CD14-positive monocyte (primary cell): Measurements from ENCODE around the gene OR2B3. TPM values are rescaled to one million over a fixed set of nuclear protein-coding genes. Genes with fewer than 3 reads are reported as not detected.

Experiments
- DNase-seq, 3 donors: peaks; one replicate each; pipeline ENCODE4 v3.0.0-alpha.2; 2011 to 2022
- H2AFZ ChIP-seq: 2 replicates; pipeline ENCODE4 v1.6.0; 2012; ENCODE audit warnings: mild to moderate bottlenecking, low read depth, low read length, inconsistent platforms; ENCODE audit not compliant: insufficient read depth, poor library complexity, severe bottlenecking
- H3K27ac ChIP-seq, 2 donors: 1 replicate in 1 of 2; 2 replicates in 1 of 2; pipeline ENCODE4 v1.5.1; 2012 to 2013; ENCODE audit warnings: low read length in 2 of 2, control low read depth in 1 of 2, inconsistent platforms in 1 of 2, low read depth in 1 of 2, mild to moderate bottlenecking in 1 of 2
- H3K27me3 ChIP-seq, 2 donors: one replicate each; pipeline versions ENCODE4 v1.6.0 to v1.6.1; 2011 to 2013; ENCODE audit warnings: low read length in 2 of 2; ENCODE audit not compliant: control insufficient read depth in 2 of 2, insufficient read depth in 2 of 2
- H3K36me3 ChIP-seq, 2 donors: replicated peaks in 1 of 2; 1 replicate in 1 of 2; 2 replicates in 1 of 2; pipeline versions ENCODE4 v1.5.1 to v1.6.1; 2012 to 2013; ENCODE audit warnings: low read length in 2 of 2, control low read depth in 1 of 2, inconsistent platforms in 1 of 2, mild to moderate bottlenecking in 1 of 2; ENCODE audit not compliant: insufficient read depth in 2 of 2, control insufficient read depth in 1 of 2
- H3K4me1 ChIP-seq, 2 donors: 1 replicate in 1 of 2; 2 replicates in 1 of 2; pipeline versions ENCODE4 v1.5.1 to v1.6.1; 2012 to 2013; ENCODE audit warnings: low read length in 2 of 2, control low read depth in 1 of 2, inconsistent platforms in 1 of 2, mild to moderate bottlenecking in 1 of 2, moderate library complexity in 1 of 2; ENCODE audit not compliant: insufficient read depth in 2 of 2, control insufficient read depth in 1 of 2
- H3K4me2 ChIP-seq: replicated peaks from 2 replicates; pipeline ENCODE3; 2012; ENCODE audit warnings: low read length, moderate library complexity, mild to moderate bottlenecking; ENCODE audit not compliant: poor library complexity, severe bottlenecking; ENCODE audit errors: extremely low read depth
- H3K4me3 ChIP-seq, 3 experiments: fragments of 200-600 bp in 1 of 3; sonication (generic) in 1 of 3; replicated peaks in 1 of 3; 1 replicate in 2 of 3; 2 replicates in 1 of 3; pipeline ENCODE4 v1.5.1; 2011 to 2013; ENCODE audit warnings: low read length in 3 of 3, mild to moderate bottlenecking in 3 of 3, control low read depth in 2 of 3, low read depth in 2 of 3, inconsistent platforms in 1 of 3, moderate library complexity in 1 of 3
- H3K79me2 ChIP-seq: 2 replicates; pipeline ENCODE4 v1.6.0; 2012; ENCODE audit warnings: mild to moderate bottlenecking, control low read depth, inconsistent platforms, low read length, moderate library complexity; ENCODE audit not compliant: insufficient read depth
- H3K9ac ChIP-seq: 2 replicates; pipeline ENCODE4 v1.6.0; 2017; ENCODE audit warnings: low read length, mild to moderate bottlenecking; ENCODE audit not compliant: insufficient read depth, poor library complexity, severe bottlenecking
- H3K9me3 ChIP-seq, 2 donors: replicated peaks in 1 of 2; 1 replicate in 1 of 2; 2 replicates in 1 of 2; pipeline versions ENCODE4 v1.5.1 to v1.6.1; 2012 to 2013; ENCODE audit warnings: low read length in 2 of 2, control low read depth in 1 of 2; ENCODE audit not compliant: control insufficient read depth in 1 of 2, insufficient read depth in 1 of 2
- H4K20me1 ChIP-seq: 2 replicates; pipeline ENCODE4 v1.6.0; 2012; ENCODE audit warnings: mild to moderate bottlenecking, low read length, control low read depth, moderate library complexity; ENCODE audit not compliant: insufficient read depth
- H3K27ac Mint-ChIP-seq, 7 donors: one replicate each; pipeline ENCODE4 v1.8.0; 2020; ENCODE audit warnings: mild to moderate bottlenecking in 7 of 7, mixed read lengths in 7 of 7, moderate library complexity in 6 of 7, inconsistent platforms in 2 of 7
- H3K27me3 Mint-ChIP-seq, 3 donors: one replicate each; pipeline ENCODE4 v1.8.0; 2021 to 2022; ENCODE audit warnings: low read depth in 3 of 3, mild to moderate bottlenecking in 3 of 3, mixed read lengths in 3 of 3, moderate library complexity in 3 of 3, inconsistent platforms in 1 of 3
- H3K36me3 Mint-ChIP-seq, 2 donors: one replicate each; pipeline ENCODE4 v1.8.0; 2020; ENCODE audit warnings: mixed read lengths in 2 of 2, inconsistent platforms in 1 of 2, mild to moderate bottlenecking in 1 of 2
- H3K4me1 Mint-ChIP-seq: one replicate; pipeline ENCODE4 v1.8.0; 2020; ENCODE audit warnings: mild to moderate bottlenecking, mixed read lengths
- H3K4me3 Mint-ChIP-seq, 2 donors: one replicate each; pipeline ENCODE4 v1.8.0; 2020; ENCODE audit warnings: mild to moderate bottlenecking in 2 of 2, mixed read lengths in 2 of 2, moderate library complexity in 1 of 2
- H3K9me3 Mint-ChIP-seq, 7 donors: one replicate each; pipeline ENCODE4 v1.8.0; 2020 to 2022; ENCODE audit warnings: mixed read lengths in 7 of 7, mild to moderate bottlenecking in 6 of 7, moderate library complexity in 6 of 7, inconsistent platforms in 2 of 7
- WGBS: methylation state at CpG from one replicate; pipeline ENCODE4 v1.1.5; 2013; ENCODE audit warnings: missing lambda C conversion rate; ENCODE audit not compliant: insufficient coverage; 5-methylcytosine and 5-hydroxymethylcytosine counted together
- intact Hi-C, 2 donors: fragments of 100-400 bp; cut with micrococcal nuclease; formaldehyde crosslinking; loops; one replicate each; pipeline versions ENCODE4 v1.15.0 to v1.15.1; 2023
- polyA plus RNA-seq, 3 donors: library from polyadenylated mRNA; depleted of rRNA in 1 of 3; unstranded in 2 of 3; stranded (reverse) in 1 of 3; fragments of 300-500 nt in 2 of 3; fragments of >200 nt in 1 of 3; fragmentation: Illumina TruSeq in 2 of 3; gene quantifications; 1 replicate in 2 of 3; 2 replicates in 1 of 3; pipeline ENCODE4 v1.2.3, GENCODE V29; 2012 to 2021
- TF ChIP-seq, protein P1 (sequence below): fragments of 200-600 bp; IDR thresholded peaks from one replicate; pipeline ENCODE4 v1.8.0; 2022; ENCODE audit warnings: antibody characterized with exemption, mild to moderate bottlenecking

Gene OR2B3
- polyA plus RNA-seq, 3 donors: not detected

GRCh38 chr6:29071831-29072723, 15.0 kb downstream of the OR2B3 start:
- H3K4me2 ChIP-seq: no peak overlapping the region
- H3K9me3 Mint-ChIP-seq: peaks cover 0 to 5% (median 0%) of the 10 kb centered on the region in 7 donors
- H3K27me3 Mint-ChIP-seq: peaks cover 2 to 5% (median 3%) of the 10 kb centered on the region in 3 donors
- no peaks in the 10 kb centered on the region for H3K9me3 ChIP-seq
- no peak overlapping the region for H3K9ac ChIP-seq
- H3K4me1 ChIP-seq: no peaks in the 10 kb centered on the region
- TF ChIP-seq, protein P1, sequence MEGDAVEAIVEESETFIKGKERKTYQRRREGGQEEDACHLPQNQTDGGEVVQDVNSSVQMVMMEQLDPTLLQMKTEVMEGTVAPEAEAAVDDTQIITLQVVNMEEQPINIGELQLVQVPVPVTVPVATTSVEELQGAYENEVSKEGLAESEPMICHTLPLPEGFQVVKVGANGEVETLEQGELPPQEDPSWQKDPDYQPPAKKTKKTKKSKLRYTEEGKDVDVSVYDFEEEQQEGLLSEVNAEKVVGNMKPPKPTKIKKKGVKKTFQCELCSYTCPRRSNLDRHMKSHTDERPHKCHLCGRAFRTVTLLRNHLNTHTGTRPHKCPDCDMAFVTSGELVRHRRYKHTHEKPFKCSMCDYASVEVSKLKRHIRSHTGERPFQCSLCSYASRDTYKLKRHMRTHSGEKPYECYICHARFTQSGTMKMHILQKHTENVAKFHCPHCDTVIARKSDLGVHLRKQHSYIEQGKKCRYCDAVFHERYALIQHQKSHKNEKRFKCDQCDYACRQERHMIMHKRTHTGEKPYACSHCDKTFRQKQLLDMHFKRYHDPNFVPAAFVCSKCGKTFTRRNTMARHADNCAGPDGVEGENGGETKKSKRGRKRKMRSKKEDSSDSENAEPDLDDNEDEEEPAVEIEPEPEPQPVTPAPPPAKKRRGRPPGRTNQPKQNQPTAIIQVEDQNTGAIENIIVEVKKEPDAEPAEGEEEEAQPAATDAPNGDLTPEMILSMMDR: peak; percentile 33
- H3K36me3 Mint-ChIP-seq: no peaks in the 10 kb centered on the region
- H4K20me1 ChIP-seq: no peaks in the 10 kb centered on the region
- H3K36me3 ChIP-seq: no peaks in the 10 kb centered on the region
- no peaks in the 10 kb centered on the region for H3K79me2 ChIP-seq
- no peak overlapping the region for H3K4me3 ChIP-seq
- 34% methylated on average over 7 of the region's 9 CpGs for WGBS
- peak in 1 of 3 donors; percentile 2 for DNase-seq
- H3K27me3 ChIP-seq: no peaks in the 10 kb centered on the region
- no peak overlapping the region for H3K27ac ChIP-seq
- H3K4me1 Mint-ChIP-seq: no peaks in the 10 kb centered on the region
- H3K27ac Mint-ChIP-seq: no peak overlapping the region
- intact Hi-C loops: no loop called here
- H2AFZ ChIP-seq: no peak overlapping the region
- no peak overlapping the region for H3K4me3 Mint-ChIP-seq

GRCh38 chr6:29051680-29052079, 35.4 kb downstream of the OR2B3 start:
- Histone ChIP-seq H3K4me3 (no peak overlapping the region), H2AFZ (no peak overlapping the region), H3K4me2 (no peak overlapping the region), H4K20me1 (no peaks in the 10 kb centered on the region), H3K4me1 (no peaks in the 10 kb centered on the region), H3K9me3 (no peaks in the 10 kb centered on the region), H3K27me3 (peaks cover 0 to 4% of the 10 kb centered on the region in 2 donors), H3K9ac (no peak overlapping the region), H3K36me3 (no peaks in the 10 kb centered on the region), H3K27ac (no peak overlapping the region), H3K79me2 (no peaks in the 10 kb centered on the region)
- DNase-seq: no peak
- TF ChIP-seq, protein P1: no peak
- Mint-ChIP-seq H3K9me3 (peaks cover 0 to 9% (median 3%) of the 10 kb centered on the region in 7 donors), H3K27me3 (peaks cover 0 to 7% (median 5%) of the 10 kb centered on the region in 3 donors), H3K4me3 (no peak overlapping the region), H3K4me1 (no peaks in the 10 kb centered on the region), H3K27ac (no peak overlapping the region), H3K36me3 (no peaks in the 10 kb centered on the region)
- intact Hi-C loops: no loop called here
- WGBS: 96% methylated on average over 3 of the region's 3 CpGs
